ENCODE results near the gene INAFM1.

The INAFM1 gene

GRCh38 chr19:47227352-47228167, 47.1 kb upstream of the INAFM1 start (continued):
- peak; percentile 95 for TF ChIP-seq PATZ1 (tag by site-specific recombination; IDR thresholded peaks at IDR 0.05)
- TF ChIP-seq ZNF449 (tag by site-specific recombination; IDR thresholded peaks at IDR 0.05): no peak
- TF ChIP-seq REPIN1 (tag by site-specific recombination; IDR thresholded peaks at IDR 0.05; ENCODE audit: low read depth): no peak
- TF ChIP-seq ZSCAN16 (tag by site-specific recombination; IDR thresholded peaks at IDR 0.05): no peak
- no peak for TF ChIP-seq ZNF560 (tag by site-specific recombination; IDR thresholded peaks at IDR 0.05; ENCODE audit: borderline replicate concordance)
- TF ChIP-seq ZNF843 (tag by site-specific recombination; IDR thresholded peaks at IDR 0.05): peak; percentile 59; the same call in 1 of the 2 replicates
- TF ChIP-seq GLI4 (tag by site-specific recombination; IDR thresholded peaks at IDR 0.05): no peak
- TF ChIP-seq ZSCAN30 (tag by site-specific recombination; IDR thresholded peaks at IDR 0.05): peak; percentile 53; the same call in 1 of the 2 replicates
- TF ChIP-seq SP3 (tag by site-specific recombination; IDR thresholded peaks at IDR 0.05): peak; percentile 86
- TF ChIP-seq ZBTB8A (tag by site-specific recombination; IDR thresholded peaks at IDR 0.05): peak; percentile 91
- TF ChIP-seq ZNF585B (tag by site-specific recombination; IDR thresholded peaks at IDR 0.05): no peak
- no peak for TF ChIP-seq ZNF544 (tag by site-specific recombination; IDR thresholded peaks at IDR 0.05)
- TF ChIP-seq IKZF3 (tag by site-specific recombination; IDR thresholded peaks at IDR 0.05): peak; percentile 85
- no peak for TF ChIP-seq HOXC10 (CRISPR knock-in tag; IDR thresholded peaks at IDR 0.05)
- TF ChIP-seq ZNF654 (tag by site-specific recombination; IDR thresholded peaks at IDR 0.05; ENCODE audit: low read depth): no peak
- TF ChIP-seq ZNF510 (tag by site-specific recombination; IDR thresholded peaks at IDR 0.05; ENCODE audit: insufficient replicate concordance): no peak
- no peak for TF ChIP-seq ZNF747 (tag by site-specific recombination; IDR thresholded peaks at IDR 0.05)
- no peak for TF ChIP-seq ZNF169 (tag by site-specific recombination; IDR thresholded peaks at IDR 0.05)
- peak; percentile 38 for TF ChIP-seq FEZF1 (tag by site-specific recombination; IDR thresholded peaks at IDR 0.05)
- TF ChIP-seq ZNF610 (tag by site-specific recombination; IDR thresholded peaks at IDR 0.05; ENCODE audit: borderline replicate concordance): 0 out of 2 replicates have a peak, but pooled peaks have one; percentile 29
- no peak for TF ChIP-seq CTCF (tag by site-specific recombination; IDR thresholded peaks at IDR 0.05)
- peak; percentile 54; the same call in 1 of the 2 replicates for TF ChIP-seq ZNF394 (tag by site-specific recombination; IDR thresholded peaks at IDR 0.05; ENCODE audit: borderline replicate concordance)
